ENCODE data around the gene COLEC11. TPM values are rescaled to one million over a fixed set of nuclear protein-coding genes. Genes with fewer than 3 reads are reported as not detected.

COLEC11 gene
- total and polyA plus RNA-seq, 2 of the 13 experiments (the other 11 are each of a cell fraction or from before 2014, with no cell fraction given): 1.5 to 3.0 TPM

GRCh38 chr2:3651691-3652648 lies 57.1 kb downstream of the COLEC11 start (continued):
- TF ChIP-seq CERS6 (CRISPR knock-in tag; IDR thresholded peaks at IDR 0.05) (no peak), NFE2 (CRISPR knock-in tag; IDR thresholded peaks at IDR 0.05) (no peak), ZNF780A (CRISPR knock-in tag; IDR thresholded peaks at IDR 0.05) (no peak), ZNF33A (CRISPR knock-in tag; IDR thresholded peaks at IDR 0.05; ENCODE audit: borderline replicate concordance) (no peak), ATF2 (CRISPR knock-in tag; IDR thresholded peaks at IDR 0.05) (peak; percentile 23; the same call in 1 of the 2 replicates), REST (IDR thresholded peaks at IDR 0.05; ENCODE audit: borderline replicate concordance in 1 of 2, low read depth in 1 of 2, low read length in 2 of 2) (no peak), ETS1 (CRISPR knock-in tag; IDR thresholded peaks at IDR 0.05) (no peak; the same call in 1 of the 2 replicates), ZNF609 (CRISPR knock-in tag; IDR thresholded peaks at IDR 0.05; ENCODE audit: borderline replicate concordance) (no peak; the same call in 1 of the 2 replicates), POGK (CRISPR knock-in tag; conservative IDR thresholded peaks at IDR 0.05) (peak; percentile 44; the same call in 1 of the 2 replicates), ZNF703 (CRISPR knock-in tag; IDR thresholded peaks at IDR 0.05; ENCODE audit: borderline replicate concordance) (no peak), KLF16 (CRISPR knock-in tag; IDR thresholded peaks at IDR 0.05) (peak; percentile 57 to 61; a peak in 3 of 4 replicates)
